GM12892 (cell line): ENCODE measurements around the gene DELE1.

Experiments
- POLR2A ChIP-seq: IDR thresholded peaks from 2 replicates; pipeline ENCODE4 v1.6.1; 2011; ENCODE audit warnings: low read depth, low read length, control low read depth
- POLR2AphosphoS5 ChIP-seq: IDR thresholded peaks from 2 replicates; pipeline ENCODE4 v1.6.1; 2011; ENCODE audit warnings: low read depth, low read length, control low read depth

- TF ChIP-seq POLR2AphosphoS5 (no peak), POLR2A (no peak)
Measured at GRCh38 chr5:141889282-141889871, 34.3 kb upstream of the DELE1 start.
